Measurements from ENCODE around the gene LPAR2.

LPAR2 gene

GRCh38 chr19:19645233-19645870 lies 17.3 kb upstream of the LPAR2 start:
- Histone ChIP-seq H3K36me3 (ENCODE audit: insufficient read depth, low read length) (peaks cover 5% of the 10 kb centered on the region), H3K4me1 (ENCODE audit: insufficient read depth, low read length) (no peaks in the 10 kb centered on the region; the same call in 1 of the 2 replicates), H3K9ac (ENCODE audit: low read depth, low read length) (no peak overlapping the region), H3K9me3 (ENCODE audit: control insufficient read depth, insufficient read depth, low read length) (no peaks in the 10 kb centered on the region)

DNA sequence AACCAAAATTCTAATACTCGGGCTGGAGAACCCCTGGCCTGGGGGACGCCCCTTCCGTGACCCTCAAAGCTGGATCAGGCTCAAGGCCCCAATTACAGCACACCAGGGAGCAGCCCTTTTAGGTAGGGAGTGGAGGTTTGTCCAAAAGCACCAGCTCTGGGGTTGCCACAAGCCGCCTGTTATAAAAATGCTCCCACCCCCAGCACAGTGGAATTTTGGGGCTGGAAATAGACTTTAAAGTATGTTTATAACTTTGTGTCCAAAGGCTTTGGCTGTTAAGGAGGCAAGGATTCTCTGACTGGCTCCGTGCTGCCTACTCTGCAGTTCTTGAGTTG lies 16.0 kb upstream of the LPAR2 start:
- Histone ChIP-seq H3K9ac (ENCODE audit: low read depth, low read length) (no peak overlapping the region), H3K9me3 (ENCODE audit: control insufficient read depth, insufficient read depth, low read length) (no peaks in the 10 kb centered on the region), H3K4me1 (ENCODE audit: insufficient read depth, low read length) (no peaks in the 10 kb centered on the region; the same call in 1 of the 2 replicates), H3K36me3 (ENCODE audit: insufficient read depth, low read length) (peaks cover 5% of the 10 kb centered on the region)

DNA sequence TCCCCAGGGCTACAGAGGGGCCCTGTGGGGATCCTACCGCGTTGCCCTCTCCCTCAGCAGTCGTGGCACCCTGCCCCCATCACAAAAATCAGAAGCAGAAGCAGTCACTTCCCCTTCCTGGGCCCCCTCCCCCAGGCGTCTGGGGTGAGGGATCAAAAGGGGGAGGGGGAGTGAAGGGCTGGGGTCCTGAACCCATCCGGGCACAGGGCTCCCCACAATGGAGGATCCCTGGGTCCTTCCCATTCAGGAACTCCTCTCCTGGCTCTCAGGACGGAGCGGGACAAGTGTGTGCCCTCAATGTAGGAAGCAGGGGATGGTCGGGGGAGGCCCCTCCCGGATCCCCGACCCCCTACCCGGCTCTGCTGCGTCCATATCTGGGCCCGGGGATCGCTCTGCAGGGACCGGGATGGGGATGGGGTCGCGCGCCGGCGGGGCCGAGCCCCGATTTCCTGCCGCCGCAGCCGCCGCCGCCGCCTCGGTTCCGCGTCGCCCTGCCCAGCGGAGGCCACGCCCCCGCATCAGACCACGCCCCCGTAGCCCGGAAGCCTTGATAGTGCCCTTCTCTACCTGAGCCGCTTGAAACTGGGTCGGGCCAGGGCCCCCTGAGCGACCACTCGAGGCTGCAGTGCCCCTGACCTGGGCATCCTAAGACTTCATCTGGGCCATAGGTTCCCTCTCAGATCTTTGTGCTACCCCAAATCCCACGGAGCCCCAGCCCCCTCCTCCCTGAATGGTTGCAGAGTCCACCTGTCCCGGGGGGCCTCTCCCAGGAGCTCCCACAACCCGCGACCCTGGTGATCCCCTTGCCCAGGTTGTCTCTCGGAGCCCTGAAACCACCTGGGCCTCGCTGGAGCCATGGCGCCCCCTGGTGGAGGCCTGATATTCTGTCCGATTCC lies 15.4 kb upstream of the LPAR2 start, which contains the start of gene GMIP:
TSS of gene GMIP (minus strand) at position 500 of the 896 bp plus-strand sequence. CDS start at position 372, 128 bp downstream.
- Histone ChIP-seq H3K4me1 (ENCODE audit: insufficient read depth, low read length) (no peaks in the 10 kb centered on the region; the same call in 1 of the 2 replicates), H3K9ac (ENCODE audit: low read depth, low read length) (peak within 1 kb of the TSS; percentile 81), H3K36me3 (ENCODE audit: insufficient read depth, low read length) (peaks cover 5% of the 10 kb centered on the region), H3K9me3 (ENCODE audit: control insufficient read depth, insufficient read depth, low read length) (no peaks in the 10 kb centered on the region)

GRCh38 chr19:19642506-19643157 lies 14.6 kb upstream of the LPAR2 start:
- Histone ChIP-seq H3K4me1 (ENCODE audit: insufficient read depth, low read length) (no peaks in the 10 kb centered on the region; the same call in 1 of the 2 replicates), H3K9me3 (ENCODE audit: control insufficient read depth, insufficient read depth, low read length) (no peaks in the 10 kb centered on the region), H3K9ac (ENCODE audit: low read depth, low read length) (peak overlapping the region; percentile 81), H3K36me3 (ENCODE audit: insufficient read depth, low read length) (peaks cover 5% of the 10 kb centered on the region)

DNA sequence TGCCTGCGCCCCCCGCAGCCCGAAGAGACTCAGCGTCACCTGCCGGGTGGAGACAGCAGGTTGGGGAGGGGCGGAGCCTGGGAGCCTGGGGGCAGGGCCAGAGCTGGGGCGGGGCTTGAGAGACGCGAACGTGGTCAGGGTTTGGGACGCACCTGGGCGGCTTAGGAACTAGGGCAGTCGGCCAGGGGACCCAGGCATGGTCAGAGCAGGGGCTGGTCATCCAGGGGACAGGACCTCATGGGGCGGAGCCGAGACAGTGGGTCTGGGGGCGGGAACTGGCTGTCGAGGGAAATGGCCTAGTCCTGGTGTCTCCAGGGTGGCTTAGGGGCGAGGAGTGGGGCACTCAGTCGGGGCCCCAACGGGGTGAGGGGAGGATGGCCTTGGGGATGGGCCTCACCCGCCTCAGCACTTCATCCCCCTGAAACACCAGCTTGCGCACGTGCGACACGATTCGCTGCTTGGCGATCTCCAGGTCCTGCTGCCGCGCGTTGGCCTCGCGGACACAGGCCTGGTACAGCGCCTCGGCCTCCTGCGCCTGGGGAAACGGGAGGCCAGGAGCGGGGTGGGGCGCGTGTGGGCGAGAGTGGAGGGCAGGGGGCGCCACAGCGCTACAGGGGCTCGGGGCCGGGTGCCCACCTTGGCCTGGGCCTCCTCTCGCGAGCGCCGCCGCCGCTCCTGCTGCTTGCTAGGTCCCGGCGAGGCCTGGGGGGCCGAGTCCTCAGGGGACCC lies 9.7 kb upstream of the LPAR2 start:
- no peaks in the 10 kb centered on the region for H3K9me3 ChIP-seq (ENCODE audit: control insufficient read depth, insufficient read depth, low read length)
- H3K4me1 ChIP-seq (ENCODE audit: insufficient read depth, low read length), result no peaks in the 10 kb centered on the region; the same call in 1 of the 2 replicates
- peaks cover 7% of the 10 kb centered on the region; the same call in 1 of the 2 replicates for H3K36me3 ChIP-seq (ENCODE audit: insufficient read depth, low read length)
- peak overlapping the region; percentile 26; the same call in 1 of the 2 replicates for H3K9ac ChIP-seq (ENCODE audit: low read depth, low read length)

DNA sequence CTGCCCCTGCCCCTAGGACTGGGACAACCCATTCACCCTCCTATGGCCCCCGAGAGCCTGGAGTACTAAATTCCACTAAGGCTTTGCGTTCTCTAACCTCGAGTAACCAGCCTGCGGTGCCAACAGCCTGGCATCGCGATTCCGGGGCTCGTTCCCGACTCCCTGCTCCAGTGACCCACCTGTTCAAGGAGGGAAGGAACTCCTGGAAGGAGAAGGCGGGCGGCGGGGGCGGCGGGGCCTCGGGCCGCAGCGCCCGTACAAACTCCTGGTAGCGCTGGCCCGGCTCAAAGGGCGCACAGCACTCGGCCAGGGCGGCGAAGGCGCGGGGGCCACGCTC lies 9.1 kb upstream of the LPAR2 start:
- Histone ChIP-seq H3K4me1 (ENCODE audit: insufficient read depth, low read length) (no peaks in the 10 kb centered on the region), H3K9ac (ENCODE audit: low read depth, low read length) (no peak overlapping the region; the same call in 1 of the 2 replicates), H3K36me3 (ENCODE audit: insufficient read depth, low read length) (peaks cover 7% of the 10 kb centered on the region; the same call in 1 of the 2 replicates)

GRCh38 chr19:19636573-19637185 lies 8.7 kb upstream of the LPAR2 start:
- H3K9ac ChIP-seq (ENCODE audit: low read depth, low read length), result no peak overlapping the region
- H3K9me3 ChIP-seq (ENCODE audit: control insufficient read depth, insufficient read depth, low read length), result no peaks in the 10 kb centered on the region
- H3K4me1 ChIP-seq (ENCODE audit: insufficient read depth, low read length), result no peaks in the 10 kb centered on the region
- peaks cover 7% of the 10 kb centered on the region; the same call in 1 of the 2 replicates for H3K36me3 ChIP-seq (ENCODE audit: insufficient read depth, low read length)

More for the DNA sequence above, 9.1 kb upstream of the LPAR2 start:
- H3K9me3 ChIP-seq (ENCODE audit: control insufficient read depth, insufficient read depth, low read length), result no peaks in the 10 kb centered on the region

DNA sequence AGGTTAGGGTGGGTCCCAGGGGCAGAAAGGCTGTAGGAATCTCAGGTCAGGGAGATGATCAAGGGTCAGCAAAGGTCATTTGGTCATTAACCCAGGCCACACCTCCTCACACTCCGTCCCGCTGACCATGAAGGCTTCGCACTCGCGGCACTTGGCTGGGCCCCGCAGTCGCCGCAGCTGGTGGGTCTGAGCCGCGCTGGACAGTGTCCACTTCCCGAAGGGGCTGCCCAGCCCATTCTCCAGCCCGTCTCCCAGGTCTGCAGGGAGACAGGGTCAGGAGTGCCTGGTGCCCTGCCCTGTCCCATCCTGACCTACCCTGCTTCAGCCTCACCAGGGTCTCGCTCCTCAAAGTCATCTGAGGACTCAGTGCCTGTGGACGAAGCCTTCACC lies 7.3 kb upstream of the LPAR2 start:
- H3K4me1 ChIP-seq (ENCODE audit: insufficient read depth, low read length), result no peaks in the 10 kb centered on the region
- no peaks in the 10 kb centered on the region for H3K9me3 ChIP-seq (ENCODE audit: control insufficient read depth, insufficient read depth, low read length)
- H3K36me3 ChIP-seq (ENCODE audit: insufficient read depth, low read length), result peaks cover 7% of the 10 kb centered on the region; the same call in 1 of the 2 replicates
- H3K9ac ChIP-seq (ENCODE audit: low read depth, low read length), result no peak overlapping the region

GRCh38 chr19:19634516-19635312 lies 6.7 kb upstream of the LPAR2 start:
- no peak overlapping the region for H3K9ac ChIP-seq (ENCODE audit: low read depth, low read length)
- no peaks in the 10 kb centered on the region for H3K4me1 ChIP-seq (ENCODE audit: insufficient read depth, low read length)
- peaks cover 7% of the 10 kb centered on the region; the same call in 1 of the 2 replicates for H3K36me3 ChIP-seq (ENCODE audit: insufficient read depth, low read length)
- no peaks in the 10 kb centered on the region for H3K9me3 ChIP-seq (ENCODE audit: control insufficient read depth, insufficient read depth, low read length)

DNA sequence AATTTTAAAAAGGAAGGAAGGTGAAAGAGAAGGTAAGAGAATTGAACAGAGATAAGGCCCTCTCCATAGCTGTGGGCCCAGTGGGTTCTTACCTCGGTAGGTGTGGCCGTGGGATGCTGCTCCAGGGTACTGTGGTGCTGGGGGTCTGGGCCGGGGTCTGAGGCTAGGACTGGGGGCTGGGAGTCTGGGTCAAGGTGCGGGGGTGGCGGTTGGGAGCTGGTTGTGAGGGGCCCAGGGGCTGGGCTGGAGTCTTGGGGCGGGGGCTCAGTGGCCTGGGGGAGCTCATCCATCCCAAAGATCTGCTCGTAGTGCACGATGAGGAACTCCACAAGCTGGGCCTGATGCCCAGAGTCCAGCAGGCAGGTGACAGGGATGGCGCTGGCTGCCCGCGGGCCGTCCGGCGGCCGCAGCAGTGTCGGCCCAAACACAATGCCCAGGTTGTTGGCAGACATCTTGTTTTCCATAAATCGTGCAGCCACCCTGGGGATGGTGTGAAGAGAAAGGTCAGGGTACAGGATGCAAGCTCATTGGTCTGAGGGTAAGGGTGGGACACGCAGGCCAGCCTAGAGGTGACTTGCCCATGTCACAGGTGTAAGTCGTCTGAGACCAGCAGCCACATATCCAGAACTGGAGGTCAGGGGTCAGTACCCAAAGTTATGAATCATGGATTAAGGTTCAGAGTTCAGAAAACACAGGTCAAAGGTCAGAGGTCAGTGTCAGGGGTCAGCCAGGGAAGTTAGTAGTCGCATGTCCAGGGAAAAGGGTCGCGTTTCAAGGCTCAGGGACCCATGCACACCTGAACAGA lies 5.9 kb upstream of the LPAR2 start:
- no peaks in the 10 kb centered on the region for H3K4me1 ChIP-seq (ENCODE audit: insufficient read depth, low read length)
- no peak overlapping the region for H3K9ac ChIP-seq (ENCODE audit: low read depth, low read length)
- peaks cover 7% of the 10 kb centered on the region; the same call in 1 of the 2 replicates for H3K36me3 ChIP-seq (ENCODE audit: insufficient read depth, low read length)
- no peaks in the 10 kb centered on the region for H3K9me3 ChIP-seq (ENCODE audit: control insufficient read depth, insufficient read depth, low read length)

- Histone ChIP-seq H3K9ac (ENCODE audit: low read depth, low read length) (no peak overlapping the region), H3K36me3 (ENCODE audit: insufficient read depth, low read length) (peaks cover 7% of the 10 kb centered on the region; the same call in 1 of the 2 replicates), H3K9me3 (ENCODE audit: control insufficient read depth, insufficient read depth, low read length) (no peaks in the 10 kb centered on the region), H3K4me1 (ENCODE audit: insufficient read depth, low read length) (no peaks in the 10 kb centered on the region)
These were observed 4.6 kb upstream of the LPAR2 start for GRCh38 chr19:19632661-19633060.

- peaks cover 5% of the 10 kb centered on the region; the same call in 1 of the 2 replicates for H3K4me1 ChIP-seq (ENCODE audit: insufficient read depth, low read length)
- no peaks in the 10 kb centered on the region for H3K9me3 ChIP-seq (ENCODE audit: control insufficient read depth, insufficient read depth, low read length)
- H3K36me3 ChIP-seq (ENCODE audit: insufficient read depth, low read length), result peaks cover 7% of the 10 kb centered on the region; the same call in 1 of the 2 replicates
- no peak overlapping the region for H3K9ac ChIP-seq (ENCODE audit: low read depth, low read length)
These were observed 3.3 kb upstream of the LPAR2 start for GRCh38 chr19:19631346-19631745.

All from ES-I3 (cell line).